ENCODE data around the gene PALLD.

PALLD gene

GRCh38 chr4:168637872-168638756 lies 141.3 kb downstream of the PALLD start:
- in situ Hi-C loops (cut with HindIII; ENCODE audit: low sequenced_read_pairs) = no loop called here

DNA sequence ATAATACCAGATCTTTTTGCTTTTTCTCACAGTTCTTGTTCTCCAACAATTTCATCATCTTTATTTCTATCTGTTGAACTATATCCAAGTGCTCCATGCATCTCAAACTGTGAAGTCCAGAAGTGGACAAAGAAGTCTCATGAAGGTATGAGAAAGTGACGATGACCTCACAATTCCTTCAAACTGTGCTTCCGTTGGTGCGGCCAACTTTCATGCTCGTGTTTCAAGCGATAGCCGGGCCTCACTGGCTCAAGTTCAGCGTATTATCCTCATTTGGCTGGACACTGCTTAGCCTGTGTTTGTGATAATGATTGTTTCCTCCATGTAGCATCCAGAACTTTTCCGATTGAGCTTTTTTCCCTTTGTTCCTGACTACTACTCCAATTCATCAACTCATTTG lies 143.1 kb downstream of the PALLD start:
- in situ Hi-C loops (cut with HindIII; ENCODE audit: low sequenced_read_pairs) = no loop called here

DNA sequence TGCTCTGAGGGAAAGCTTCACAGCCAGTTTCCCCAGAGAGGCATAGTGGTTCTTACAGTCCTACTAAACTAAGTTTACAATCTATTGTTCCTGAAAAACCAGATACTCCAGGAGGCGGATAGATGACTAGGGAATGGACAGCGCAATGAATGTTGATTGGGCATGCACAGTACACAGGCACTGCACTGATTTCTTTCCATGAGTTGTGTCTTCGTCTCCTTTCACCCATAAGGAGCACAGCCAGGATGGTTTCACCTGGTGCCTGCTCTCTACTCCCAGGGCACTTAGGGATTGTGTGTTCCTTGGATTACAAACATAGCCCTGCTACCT lies 144.9 kb downstream of the PALLD start:
- in situ Hi-C loops (cut with HindIII; ENCODE audit: low sequenced_read_pairs) = no loop called here

DNA sequence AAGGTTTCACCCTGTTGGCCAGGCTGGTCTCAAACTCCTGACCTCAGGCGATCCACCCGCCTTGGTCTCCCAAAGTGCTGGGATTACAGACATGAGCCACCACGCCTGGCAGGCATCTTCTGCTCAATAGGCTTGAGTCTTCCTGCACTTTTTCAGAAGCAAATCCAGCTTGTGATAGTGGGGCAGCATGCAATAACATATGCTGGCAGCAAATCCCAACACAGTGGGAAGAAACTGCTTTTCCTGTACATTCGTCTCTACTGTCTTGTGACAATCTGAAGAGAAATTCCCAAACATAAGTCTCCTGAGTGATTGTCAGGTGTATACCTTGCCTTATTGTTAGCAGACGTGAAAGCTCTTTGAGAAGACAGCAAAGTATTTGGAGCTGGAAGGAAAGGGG lies 145.7 kb downstream of the PALLD start:
- in situ Hi-C loops (cut with HindIII; ENCODE audit: low sequenced_read_pairs) = no loop called here

GRCh38 chr4:168643111-168643795 lies 146.4 kb downstream of the PALLD start:
- in situ Hi-C loops (cut with HindIII; ENCODE audit: low sequenced_read_pairs) = no loop called here

DNA sequence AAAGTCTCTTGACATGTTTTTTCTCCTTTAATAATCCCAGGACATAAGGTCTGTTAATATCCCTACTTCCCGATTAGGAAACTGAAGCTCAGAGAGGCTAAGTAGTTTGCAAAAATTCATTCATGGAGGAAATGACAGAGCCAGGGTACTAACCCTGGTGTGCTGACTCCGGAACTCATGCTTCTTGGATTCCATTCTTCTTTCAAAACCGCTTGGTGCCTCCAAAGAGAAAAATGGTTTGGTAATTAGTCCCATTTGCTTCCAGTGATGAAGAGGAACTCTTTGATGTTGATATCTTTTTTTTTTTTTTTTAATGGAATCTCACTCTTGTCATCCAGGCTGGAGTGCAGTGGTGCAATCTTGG lies 146.9 kb downstream of the PALLD start:
- in situ Hi-C loops (cut with HindIII; ENCODE audit: low sequenced_read_pairs) = no loop called here

- in situ Hi-C loops (cut with HindIII; ENCODE audit: low sequenced_read_pairs) = no loop called here
Observed at GRCh38 chr4:168646001-168646768, 149.3 kb downstream of the PALLD start.

DNA sequence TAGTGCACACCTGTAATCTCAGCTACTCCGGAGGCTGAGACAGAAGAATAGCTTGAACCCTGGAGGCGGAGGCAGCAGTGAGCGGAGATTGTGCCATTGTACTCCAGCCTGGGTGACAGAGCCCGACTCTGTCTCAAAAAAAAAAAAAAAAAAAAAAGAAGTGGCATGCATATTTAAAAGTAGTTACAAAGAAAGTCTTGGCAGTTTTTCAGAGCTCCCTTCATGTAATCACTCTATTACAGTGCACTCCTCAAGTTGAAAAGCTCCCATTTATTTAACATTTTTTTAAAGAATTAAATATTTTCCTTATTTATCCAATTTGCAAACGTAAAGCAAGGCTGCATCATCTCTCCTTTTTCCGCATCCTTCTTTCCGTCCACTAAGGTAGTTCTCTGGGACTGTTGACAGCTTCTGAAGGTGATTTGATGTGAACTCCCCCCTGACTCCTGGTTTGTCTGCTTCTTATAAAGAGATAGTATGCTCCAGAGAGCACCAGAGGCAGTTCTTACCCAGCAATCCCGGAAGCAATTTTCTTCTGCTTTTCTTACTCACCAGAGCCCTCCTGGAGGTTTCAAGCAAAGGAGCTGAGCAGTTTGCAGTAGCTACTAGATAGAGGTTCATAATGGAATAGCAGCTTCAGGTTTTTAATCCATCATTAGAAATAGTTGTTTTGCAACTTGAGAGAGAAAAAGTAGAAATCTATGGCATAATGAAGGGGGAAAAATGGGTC lies 151.0 kb downstream of the PALLD start:
- in situ Hi-C loops (cut with HindIII; ENCODE audit: low sequenced_read_pairs) = no loop called here

DNA sequence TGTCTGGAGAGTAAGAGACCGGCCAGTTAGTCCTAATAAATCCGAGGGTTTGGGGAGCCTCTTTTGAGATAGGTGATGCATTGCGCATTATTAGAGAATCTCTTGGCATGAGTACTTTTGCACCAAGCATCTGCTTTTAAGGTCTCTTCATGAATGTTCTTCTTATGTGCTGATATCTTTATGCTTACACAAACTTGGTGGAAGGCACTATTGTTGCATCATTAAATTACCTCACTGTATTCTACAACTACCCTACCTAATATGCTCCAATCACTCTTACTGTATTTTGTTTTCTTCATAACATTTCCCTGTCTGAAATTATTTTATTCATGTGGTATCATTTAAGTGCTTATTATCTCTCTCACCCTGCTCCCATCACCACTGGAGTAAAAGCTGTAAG lies 151.6 kb downstream of the PALLD start:
- in situ Hi-C loops (cut with HindIII; ENCODE audit: low sequenced_read_pairs) = no loop called here

DNA sequence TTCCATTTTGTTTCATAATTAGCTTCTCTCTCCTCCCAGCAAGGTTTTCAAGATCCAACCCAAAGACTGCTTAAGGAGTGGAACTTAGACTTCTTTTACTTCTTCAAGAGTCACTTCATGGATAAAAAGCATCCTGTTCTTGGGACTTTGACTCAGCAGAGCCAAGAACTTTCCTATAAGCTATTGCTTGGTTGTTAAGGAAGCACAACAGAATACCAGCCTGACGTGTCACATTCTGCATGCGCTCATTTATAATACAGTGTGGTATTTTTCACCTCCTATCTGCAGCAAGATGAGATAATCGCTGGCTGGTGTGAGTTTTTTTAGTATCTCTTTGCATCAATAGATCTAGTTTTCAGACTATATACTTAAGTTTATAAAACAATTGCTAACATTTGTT lies 152.1 kb downstream of the PALLD start:
- in situ Hi-C loops (cut with HindIII; ENCODE audit: low sequenced_read_pairs) = no loop called here

DNA sequence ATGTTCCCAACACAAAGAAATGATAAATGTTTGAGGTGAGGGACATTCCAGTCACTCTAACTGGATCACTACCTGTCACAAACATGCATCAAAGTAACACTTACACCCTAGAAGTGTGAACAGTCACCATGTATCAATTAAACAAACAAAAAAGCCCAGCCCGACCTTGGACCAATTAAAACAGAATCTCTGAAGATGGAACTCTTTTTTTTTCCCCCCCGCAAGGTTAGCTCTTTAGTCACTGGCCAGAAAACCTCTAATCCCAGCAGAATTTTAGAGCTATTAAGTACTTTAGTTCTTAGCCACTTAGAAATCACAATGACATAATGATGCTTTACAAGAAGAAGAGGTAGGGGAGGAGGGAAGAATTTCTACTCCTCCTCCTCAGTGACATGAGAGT lies 154.5 kb downstream of the PALLD start:
- in situ Hi-C loops (cut with HindIII; ENCODE audit: low sequenced_read_pairs) = no loop called here

- in situ Hi-C loops (cut with HindIII; ENCODE audit: low sequenced_read_pairs) = no loop called here
Observed at GRCh38 chr4:168651864-168652263, 155.0 kb downstream of the PALLD start.

DNA sequence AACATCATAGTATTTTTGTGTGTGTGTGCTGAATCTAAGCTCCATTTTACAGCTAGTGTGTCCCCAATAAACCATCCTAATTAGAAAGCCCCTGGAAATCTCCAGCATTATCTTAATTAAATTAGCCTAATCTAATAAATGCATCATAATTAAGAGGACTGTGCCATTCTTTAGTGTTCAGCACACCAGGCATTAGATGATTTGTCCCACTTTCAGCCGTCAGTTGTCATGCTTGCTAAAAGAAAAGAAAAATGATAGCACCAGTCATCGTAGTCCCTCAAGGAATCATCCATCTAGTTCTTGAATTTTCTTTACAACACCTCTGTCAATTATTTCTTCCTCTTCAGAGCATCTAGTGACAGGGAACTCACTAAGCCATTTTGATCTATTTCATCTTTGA lies 155.9 kb downstream of the PALLD start:
- in situ Hi-C loops (cut with HindIII; ENCODE audit: low sequenced_read_pairs) = no loop called here

DNA sequence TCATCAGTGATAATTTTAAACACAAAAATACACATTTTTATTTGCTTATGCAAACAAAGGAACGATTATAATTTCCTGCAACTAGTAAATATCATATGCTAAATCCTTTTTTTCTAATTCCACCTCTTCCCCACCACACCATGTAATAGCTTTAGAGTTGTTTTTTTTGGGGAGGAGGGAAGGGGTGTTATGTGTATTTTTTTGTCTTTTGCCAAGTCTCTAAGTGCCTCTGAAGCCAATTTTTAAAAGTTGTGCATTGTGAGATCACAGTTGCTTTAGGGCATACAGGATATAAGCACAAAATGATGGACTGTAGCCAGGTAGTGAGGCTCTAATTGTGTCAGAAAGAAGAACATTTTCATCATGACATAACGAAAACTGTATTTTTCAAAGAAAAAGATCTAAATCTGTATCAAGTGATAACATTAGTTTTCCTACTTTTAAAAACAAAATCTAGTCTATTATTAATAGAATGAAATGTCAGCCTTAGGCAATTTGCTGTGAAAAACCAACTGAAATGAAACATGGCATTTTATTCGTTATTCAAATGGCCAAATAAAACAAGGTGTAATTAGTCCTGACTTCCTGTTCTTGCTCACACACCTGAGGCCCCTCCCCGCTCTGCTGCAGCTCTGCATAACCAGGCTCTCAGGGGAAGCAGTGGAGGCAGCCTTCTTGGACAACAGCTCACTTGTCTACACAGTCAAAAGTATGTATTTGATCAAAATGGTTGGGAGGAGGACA lies 157.4 kb downstream of the PALLD start:
- in situ Hi-C loops (cut with HindIII; ENCODE audit: low sequenced_read_pairs) = no loop called here

DNA sequence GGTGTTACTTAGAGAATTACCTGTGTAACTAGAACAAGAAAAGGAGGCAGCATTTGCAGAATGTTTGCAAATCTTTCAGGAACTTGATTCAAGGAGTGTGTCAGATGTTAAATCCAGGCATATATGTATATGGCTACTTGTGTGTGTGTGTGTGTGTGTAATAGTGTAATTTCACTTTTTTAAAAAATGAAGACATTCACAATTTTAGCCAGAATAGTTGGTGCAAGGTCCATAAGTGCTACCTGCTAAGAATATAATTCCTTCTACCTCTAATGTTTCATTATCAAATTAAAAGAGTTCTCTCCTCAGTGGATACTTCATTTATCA lies 158.0 kb downstream of the PALLD start:
- in situ Hi-C loops (cut with HindIII; ENCODE audit: low sequenced_read_pairs) = no loop called here

DNA sequence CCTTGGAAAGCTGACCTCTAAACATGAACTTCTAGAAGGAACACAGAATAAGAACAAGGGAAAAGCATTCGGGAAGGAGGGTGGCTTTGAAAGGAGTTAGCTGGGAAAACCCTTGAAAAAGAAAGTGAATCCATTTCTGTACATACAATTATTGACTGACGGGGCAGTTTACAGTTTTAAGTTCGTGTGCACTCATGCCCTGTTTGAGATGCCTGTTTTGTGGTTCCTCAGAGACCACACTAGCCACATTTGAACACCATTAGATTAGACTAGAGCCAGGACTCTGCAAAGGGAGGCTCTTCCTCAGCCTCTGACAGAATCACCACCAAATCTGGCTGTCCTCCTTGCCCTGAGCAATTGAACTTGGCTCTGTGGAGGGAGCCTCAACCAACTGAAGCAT lies 158.3 kb downstream of the PALLD start:
- in situ Hi-C loops (cut with HindIII; ENCODE audit: low sequenced_read_pairs) = no loop called here

DNA sequence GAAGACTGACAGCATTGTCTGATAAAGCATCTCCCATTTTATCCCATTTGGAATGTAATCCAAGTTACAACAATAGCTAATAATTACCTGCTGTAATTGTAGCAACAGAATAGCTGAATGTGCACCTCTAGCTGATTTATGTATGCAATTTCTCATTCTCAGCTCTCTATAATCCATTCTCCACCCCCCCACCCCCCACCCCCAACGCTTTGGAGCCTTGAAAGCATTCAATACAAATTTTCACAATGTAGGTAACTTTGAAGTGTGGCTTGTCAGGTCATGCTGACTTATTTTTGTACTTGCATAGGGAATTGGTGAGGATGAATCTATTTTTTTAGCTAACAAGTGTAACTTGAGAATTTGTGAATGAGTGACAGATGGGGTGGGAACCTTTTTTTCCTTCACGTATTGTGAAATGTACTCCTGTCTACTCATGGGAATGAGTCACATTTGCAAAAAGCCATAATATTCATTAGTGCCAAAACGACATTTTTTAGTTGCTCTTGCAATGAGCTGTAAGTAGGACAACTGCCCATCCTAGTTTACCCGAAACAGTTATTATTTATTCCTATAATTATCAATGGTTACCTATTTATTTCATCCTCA lies 159.3 kb downstream of the PALLD start:
- in situ Hi-C loops (cut with HindIII; ENCODE audit: low sequenced_read_pairs) = no loop called here

- in situ Hi-C loops (cut with HindIII; ENCODE audit: low sequenced_read_pairs) = no loop called here
Observed at GRCh38 chr4:168656946-168657473, 160.2 kb downstream of the PALLD start.

DNA sequence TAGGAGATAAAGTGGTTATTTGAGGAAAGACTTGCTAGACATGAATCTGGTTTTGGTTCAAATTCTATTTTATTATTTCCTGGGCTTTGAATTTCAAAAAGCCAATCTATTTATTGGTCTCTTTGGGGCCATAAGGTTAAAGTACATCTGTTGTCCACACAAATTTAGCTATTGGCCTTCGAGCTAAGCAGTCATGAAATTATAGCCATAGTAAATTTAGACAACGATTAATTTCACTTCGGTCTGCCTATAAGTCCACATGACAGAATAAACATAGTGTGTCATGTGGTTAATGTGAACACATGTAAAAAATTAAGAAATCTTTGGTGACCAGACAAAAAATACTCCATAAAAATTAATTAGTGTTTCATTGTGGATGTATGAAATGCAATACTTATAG lies 161.9 kb downstream of the PALLD start:
- in situ Hi-C loops (cut with HindIII; ENCODE audit: low sequenced_read_pairs) = no loop called here

Data from DLD1 (cell line).